Measurements from ENCODE around the gene CYP27C1.
"Not testable (repeated sequence)": the region's sequence is repeated elsewhere in the genome, so short reads cannot be mapped to it uniquely, and the experiment has no call there.

CYP27C1 gene

DNA sequence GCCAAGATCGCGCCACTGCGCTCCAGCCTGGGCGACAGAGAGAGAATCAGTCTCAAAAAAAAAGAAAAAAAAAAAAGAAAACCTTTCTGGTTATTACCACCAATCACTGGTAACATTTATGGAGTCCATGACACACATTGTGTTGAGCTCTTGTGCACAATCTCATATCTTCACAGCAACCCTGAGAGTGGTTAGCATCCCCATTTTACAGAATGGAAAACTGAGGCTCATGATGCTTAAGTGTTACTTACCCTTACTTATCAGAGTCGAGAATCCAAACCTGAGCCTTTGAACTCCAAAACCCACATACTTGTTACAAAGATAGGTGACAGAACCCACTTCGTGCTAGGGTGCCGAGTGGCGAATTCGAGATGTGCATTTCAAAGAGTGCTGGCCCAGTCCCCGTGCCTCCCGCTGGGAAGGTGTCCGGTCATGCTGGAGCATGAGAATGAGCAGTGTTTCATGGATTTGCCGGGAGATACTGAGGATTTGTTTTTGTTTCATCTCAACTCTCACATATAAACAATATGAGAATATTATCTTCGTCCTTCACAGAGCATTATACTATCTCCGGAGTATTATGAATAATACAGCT is 50.9 kb downstream of the CYP27C1 start:
- no peak for DNase-seq

GRCh38 chr2:127166231-127166860 is 53.8 kb downstream of the CYP27C1 start:
- DNase-seq = peak; percentile 40

- DNase-seq = no peak
Observed at GRCh38 chr2:127165539-127165935, 54.6 kb downstream of the CYP27C1 start.

DNA sequence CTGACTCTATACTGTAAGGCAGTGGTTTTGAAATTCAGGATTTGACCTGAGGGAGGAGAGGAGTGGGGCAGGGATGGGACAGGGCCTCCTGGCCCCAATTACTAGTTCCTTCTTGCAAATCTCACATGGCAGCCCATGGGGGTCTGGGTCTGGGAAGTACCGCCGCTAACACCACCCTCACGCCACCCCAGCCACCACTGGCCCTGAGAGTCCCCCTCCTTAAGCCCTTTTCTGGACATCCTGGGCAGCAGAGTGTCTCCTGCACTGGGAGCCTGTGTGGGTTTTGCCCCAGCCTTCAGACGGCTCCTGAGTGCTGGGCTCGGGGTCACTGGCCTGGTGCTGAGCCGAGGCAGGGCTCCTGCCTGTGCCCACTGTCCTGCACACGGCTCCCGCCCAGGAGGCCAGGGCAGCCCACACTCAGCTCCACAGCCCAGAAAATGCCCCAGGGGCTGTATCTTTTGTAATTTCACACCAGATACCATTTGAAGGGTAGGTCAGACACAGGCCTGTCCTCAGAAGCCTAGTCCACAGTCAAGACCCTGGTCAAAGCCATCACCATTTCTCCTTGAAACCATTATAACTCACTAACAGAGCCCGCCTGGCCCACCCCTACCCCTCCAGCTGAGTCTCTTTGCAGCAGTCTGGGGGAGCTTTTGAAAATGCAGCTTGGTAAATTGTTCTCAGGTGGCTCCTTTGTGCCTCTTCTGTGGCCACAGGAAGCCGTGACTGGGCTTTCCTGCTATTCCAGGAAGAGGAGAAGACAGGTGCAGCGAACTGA is 55.1 kb downstream of the CYP27C1 start:
- peak; percentile 42 for DNase-seq

DNA sequence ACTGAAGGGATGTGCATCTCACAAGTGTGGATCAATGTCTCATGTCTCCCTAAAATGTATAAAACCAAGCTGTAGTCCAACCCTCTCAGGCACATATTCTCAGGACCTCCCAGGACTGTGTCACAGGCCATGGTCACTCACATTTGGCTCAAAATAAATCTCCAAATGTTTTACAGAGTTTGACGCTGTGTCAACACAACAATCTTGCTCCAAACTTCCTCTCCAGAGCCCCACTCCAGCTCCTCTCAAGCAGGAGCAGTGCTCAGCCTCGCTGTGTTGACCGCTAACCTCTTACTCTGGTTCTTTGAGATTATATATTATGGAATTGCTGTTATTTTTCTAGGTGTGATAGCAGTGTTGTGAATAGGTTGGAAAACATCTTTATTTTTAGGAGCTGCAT is 56.2 kb downstream of the CYP27C1 start:
- peak; percentile 21 for DNase-seq

- DNase-seq = not testable (repeated sequence)
Observed at GRCh38 chr2:127163090-127163406, 57.1 kb downstream of the CYP27C1 start.

DNA sequence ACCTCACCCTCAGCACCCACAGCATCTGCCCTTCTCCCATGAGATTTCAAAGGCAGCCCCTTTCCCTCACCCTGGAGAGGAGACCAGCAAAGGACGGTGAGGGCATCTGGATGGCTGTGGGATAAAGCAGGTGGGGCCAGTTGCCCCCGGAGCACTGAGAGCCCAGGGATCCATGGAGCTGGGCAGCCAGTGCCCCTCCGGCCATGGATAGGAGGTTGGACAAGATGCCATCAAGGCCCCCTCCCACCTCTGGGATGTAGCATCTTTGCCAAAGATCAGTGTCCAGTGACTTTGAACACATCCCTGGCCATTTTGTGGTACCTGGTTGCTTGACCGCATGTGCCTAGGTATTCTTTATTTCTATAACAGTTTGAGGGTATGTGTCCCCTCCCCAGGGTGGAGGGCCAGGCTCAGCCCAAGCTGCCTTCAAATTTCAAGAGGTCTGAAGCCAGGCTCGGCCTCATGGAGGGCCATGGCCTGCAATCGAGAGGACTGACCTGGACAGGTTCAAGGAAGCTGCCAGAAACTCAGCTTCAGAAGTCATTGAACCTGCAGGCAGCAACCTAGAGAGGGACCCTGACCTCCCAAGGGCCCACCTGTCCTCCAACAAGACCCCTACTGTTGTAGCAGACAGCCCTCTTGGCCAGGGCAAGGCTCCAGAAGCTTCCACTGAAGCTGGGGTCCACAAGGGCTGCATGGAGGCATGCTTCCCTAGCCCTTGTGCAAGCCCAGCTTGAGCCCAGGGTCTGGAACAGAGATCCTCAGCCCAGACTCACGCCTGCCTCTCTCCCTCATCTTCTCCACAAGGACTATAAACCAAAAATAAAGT is 57.6 kb downstream of the CYP27C1 start:
- peak; percentile 38 for DNase-seq

DNA sequence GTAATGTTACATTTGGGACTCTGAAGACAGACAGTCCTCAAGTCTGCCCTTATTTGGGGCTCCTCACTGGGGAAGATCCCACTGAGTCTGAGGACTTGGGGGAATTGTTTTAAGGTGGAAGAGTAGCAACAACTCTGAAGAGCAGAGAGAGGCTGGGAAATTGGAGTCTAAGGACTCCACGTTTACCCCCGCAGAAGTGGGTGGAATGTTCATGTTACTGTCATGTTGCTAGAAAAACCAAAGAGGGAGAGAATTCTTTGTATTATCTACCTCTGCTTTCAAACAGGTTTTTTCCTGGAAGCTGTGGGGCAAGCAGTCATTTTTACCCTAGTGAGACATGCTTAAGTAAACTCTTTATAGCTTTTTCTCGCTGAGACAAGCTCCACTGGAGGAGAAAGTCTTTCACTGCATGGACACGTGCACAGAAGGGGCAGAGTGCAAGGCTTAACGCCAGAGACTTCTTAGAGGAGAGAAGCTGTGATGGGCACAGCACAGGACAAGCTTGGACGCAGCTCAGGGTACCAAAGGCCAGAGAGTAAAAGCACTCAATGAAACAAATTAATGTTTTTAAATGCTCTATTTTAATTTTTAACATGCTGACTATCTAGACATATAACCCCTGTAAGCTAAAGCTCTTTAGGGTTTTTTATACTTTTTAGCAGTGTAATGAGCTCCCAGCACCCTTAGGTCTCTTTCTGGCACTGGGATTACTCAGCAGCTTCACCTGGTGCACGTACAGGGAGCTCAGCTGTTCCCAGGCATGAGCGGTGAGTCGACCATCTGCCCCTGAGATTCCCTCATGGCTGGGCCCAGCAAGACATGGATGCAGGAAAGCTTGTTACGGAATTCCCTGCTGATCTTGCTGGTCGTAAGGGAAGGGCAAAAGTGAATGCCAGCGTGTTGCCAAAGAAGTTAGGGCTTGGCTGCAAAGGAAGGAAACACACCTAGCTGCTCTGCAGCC is 58.6 kb downstream of the CYP27C1 start:
- DNase-seq = peak; percentile 52

DNA sequence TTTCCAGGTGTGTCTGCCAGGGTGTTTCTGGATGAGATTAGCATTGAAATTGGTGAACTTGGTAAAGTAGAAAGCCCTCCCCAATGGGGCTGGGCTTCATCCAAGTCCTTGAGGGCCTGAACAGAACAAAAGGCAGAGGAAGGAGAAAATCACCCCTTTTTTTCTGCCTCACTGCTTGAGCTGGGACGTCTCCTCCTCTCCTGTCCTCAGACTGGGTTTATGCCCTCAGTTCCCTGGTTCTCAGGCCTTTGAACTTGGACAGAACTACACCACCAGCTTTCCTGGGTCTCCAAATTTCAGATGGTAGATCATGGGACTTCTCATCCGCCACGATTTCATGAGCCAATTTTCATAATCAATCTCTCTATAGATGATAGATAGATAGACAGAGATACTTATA is 59.4 kb downstream of the CYP27C1 start:
- DNase-seq = no peak

GRCh38 chr2:127159543-127159942 is 60.6 kb downstream of the CYP27C1 start:
- DNase-seq = no peak

GRCh38 chr2:127158614-127159290 is 61.3 kb downstream of the CYP27C1 start:
- peak; percentile 23 for DNase-seq

GRCh38 chr2:127157651-127158485 is 62.2 kb downstream of the CYP27C1 start:
- peak; percentile 85 for DNase-seq

- DNase-seq = no peak
Observed at GRCh38 chr2:127157114-127157513, 63.0 kb downstream of the CYP27C1 start.

GRCh38 chr2:127155947-127156346 is 64.2 kb downstream of the CYP27C1 start:
- peak; percentile 28 for DNase-seq

- DNase-seq = peak; percentile 17
Observed at GRCh38 chr2:127155028-127155581, 65.0 kb downstream of the CYP27C1 start.

DNA sequence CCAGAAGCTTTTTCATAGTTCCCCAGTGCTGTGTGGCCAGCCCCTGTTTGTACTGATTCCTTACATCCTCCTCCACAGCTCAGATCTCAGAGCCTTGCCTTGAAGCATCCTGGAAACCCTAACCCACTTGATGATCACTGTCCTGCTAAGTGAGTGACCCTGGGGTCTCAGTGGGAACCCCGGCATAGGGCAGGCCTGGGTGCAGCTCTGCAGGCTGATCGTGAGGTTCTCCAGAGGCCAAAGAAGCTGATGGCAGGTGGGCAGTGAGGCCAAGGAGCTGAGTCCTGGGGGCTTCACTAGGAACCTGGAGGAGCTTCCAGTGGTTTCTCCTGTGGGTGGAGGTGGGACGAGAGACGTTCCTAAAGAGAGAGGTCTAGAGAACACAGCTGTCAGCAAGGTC is 65.7 kb downstream of the CYP27C1 start:
- DNase-seq = no peak

GRCh38 chr2:127153691-127154158 is 66.4 kb downstream of the CYP27C1 start:
- DNase-seq = peak; percentile 79

- peak; percentile 10 for DNase-seq
Observed at GRCh38 chr2:127150996-127151395, 69.1 kb downstream of the CYP27C1 start.

- no peak for DNase-seq
Observed at GRCh38 chr2:127149384-127149783, 70.7 kb downstream of the CYP27C1 start.
